ENCODE results near the gene SIRT3. TPM values are rescaled to one million over a fixed set of nuclear protein-coding genes. Genes with fewer than 3 reads are reported as not detected.

The SIRT3 gene
- total and polyA plus RNA-seq, 4 donors, result 9.9 to 17.1 (median 14.6) TPM

DNA sequence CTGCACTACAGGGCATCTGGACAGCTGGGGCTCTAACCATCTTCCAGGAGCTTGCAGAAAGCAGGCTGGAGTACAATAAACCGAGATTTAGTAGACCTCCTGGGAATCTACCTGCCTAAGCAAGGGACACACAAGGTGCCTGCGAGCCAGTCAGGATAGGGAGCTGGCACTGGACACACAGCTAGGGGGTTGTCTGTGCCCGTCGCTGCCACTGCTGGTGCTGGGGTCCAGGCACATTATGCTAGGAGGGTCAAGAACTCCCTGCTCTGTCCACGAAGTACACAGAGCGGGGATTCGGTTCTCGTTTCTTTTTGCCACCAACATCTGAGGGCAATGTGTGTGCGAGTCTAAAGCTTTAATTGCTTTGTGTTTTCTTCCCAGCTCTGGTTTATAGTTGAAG is 24.4 kb downstream of the SIRT3 start (continued):
- TF ChIP-seq, protein P1, sequence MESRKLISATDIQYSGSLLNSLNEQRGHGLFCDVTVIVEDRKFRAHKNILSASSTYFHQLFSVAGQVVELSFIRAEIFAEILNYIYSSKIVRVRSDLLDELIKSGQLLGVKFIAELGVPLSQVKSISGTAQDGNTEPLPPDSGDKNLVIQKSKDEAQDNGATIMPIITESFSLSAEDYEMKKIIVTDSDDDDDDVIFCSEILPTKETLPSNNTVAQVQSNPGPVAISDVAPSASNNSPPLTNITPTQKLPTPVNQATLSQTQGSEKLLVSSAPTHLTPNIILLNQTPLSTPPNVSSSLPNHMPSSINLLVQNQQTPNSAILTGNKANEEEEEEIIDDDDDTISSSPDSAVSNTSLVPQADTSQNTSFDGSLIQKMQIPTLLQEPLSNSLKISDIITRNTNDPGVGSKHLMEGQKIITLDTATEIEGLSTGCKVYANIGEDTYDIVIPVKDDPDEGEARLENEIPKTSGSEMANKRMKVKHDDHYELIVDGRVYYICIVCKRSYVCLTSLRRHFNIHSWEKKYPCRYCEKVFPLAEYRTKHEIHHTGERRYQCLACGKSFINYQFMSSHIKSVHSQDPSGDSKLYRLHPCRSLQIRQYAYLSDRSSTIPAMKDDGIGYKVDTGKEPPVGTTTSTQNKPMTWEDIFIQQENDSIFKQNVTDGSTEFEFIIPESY (IDR thresholded peaks at IDR 0.05), result no peak
- TF ChIP-seq, protein P2, sequence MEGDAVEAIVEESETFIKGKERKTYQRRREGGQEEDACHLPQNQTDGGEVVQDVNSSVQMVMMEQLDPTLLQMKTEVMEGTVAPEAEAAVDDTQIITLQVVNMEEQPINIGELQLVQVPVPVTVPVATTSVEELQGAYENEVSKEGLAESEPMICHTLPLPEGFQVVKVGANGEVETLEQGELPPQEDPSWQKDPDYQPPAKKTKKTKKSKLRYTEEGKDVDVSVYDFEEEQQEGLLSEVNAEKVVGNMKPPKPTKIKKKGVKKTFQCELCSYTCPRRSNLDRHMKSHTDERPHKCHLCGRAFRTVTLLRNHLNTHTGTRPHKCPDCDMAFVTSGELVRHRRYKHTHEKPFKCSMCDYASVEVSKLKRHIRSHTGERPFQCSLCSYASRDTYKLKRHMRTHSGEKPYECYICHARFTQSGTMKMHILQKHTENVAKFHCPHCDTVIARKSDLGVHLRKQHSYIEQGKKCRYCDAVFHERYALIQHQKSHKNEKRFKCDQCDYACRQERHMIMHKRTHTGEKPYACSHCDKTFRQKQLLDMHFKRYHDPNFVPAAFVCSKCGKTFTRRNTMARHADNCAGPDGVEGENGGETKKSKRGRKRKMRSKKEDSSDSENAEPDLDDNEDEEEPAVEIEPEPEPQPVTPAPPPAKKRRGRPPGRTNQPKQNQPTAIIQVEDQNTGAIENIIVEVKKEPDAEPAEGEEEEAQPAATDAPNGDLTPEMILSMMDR (IDR thresholded peaks at IDR 0.05; ENCODE audit: low read depth, low read length, missing input control), result no peak
- TF ChIP-seq TAF1 (conservative IDR thresholded peaks at IDR 0.05), result no peak

DNA sequence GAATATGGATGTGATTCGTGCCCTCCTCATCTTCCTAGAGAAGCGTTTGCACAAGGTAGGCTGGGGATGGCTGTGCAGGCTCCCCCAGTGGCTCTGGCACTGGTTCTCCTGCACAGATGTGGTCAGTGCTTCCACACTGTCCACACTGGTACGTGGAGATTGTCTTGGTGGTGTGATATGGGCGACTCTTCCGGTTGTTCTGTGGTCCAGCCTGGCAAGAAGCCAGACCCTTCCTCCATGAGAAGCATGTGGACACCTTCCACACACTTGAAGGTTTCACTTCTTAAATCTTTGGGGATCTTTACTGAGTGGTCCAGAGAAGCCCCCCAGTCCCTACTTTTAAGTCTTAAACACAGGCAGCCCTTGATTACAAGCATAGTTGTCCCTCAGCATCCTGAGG is 24.8 kb downstream of the SIRT3 start:
- no peak for DNase-seq (ENCODE audit: low spot score)
- TF ChIP-seq, protein P2 (IDR thresholded peaks at IDR 0.05; ENCODE audit: low read depth, low read length, missing input control), result no peak
- TF ChIP-seq SP1 (IDR thresholded peaks at IDR 0.05), result no peak
- no peak for TF ChIP-seq RXRA (IDR thresholded peaks at IDR 0.05)
- no peak for TF ChIP-seq JUND (IDR thresholded peaks at IDR 0.05)
- TF ChIP-seq, protein P3, sequence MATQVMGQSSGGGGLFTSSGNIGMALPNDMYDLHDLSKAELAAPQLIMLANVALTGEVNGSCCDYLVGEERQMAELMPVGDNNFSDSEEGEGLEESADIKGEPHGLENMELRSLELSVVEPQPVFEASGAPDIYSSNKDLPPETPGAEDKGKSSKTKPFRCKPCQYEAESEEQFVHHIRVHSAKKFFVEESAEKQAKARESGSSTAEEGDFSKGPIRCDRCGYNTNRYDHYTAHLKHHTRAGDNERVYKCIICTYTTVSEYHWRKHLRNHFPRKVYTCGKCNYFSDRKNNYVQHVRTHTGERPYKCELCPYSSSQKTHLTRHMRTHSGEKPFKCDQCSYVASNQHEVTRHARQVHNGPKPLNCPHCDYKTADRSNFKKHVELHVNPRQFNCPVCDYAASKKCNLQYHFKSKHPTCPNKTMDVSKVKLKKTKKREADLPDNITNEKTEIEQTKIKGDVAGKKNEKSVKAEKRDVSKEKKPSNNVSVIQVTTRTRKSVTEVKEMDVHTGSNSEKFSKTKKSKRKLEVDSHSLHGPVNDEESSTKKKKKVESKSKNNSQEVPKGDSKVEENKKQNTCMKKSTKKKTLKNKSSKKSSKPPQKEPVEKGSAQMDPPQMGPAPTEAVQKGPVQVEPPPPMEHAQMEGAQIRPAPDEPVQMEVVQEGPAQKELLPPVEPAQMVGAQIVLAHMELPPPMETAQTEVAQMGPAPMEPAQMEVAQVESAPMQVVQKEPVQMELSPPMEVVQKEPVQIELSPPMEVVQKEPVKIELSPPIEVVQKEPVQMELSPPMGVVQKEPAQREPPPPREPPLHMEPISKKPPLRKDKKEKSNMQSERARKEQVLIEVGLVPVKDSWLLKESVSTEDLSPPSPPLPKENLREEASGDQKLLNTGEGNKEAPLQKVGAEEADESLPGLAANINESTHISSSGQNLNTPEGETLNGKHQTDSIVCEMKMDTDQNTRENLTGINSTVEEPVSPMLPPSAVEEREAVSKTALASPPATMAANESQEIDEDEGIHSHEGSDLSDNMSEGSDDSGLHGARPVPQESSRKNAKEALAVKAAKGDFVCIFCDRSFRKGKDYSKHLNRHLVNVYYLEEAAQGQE (IDR thresholded peaks at IDR 0.05), result no peak
- no peak for TF ChIP-seq GABPA (IDR thresholded peaks at IDR 0.05 in 1 of 2, conservative IDR thresholded peaks at IDR 0.05 in 1 of 2)
- no peak for TF ChIP-seq NR2F2 (IDR thresholded peaks at IDR 0.05)

DNA sequence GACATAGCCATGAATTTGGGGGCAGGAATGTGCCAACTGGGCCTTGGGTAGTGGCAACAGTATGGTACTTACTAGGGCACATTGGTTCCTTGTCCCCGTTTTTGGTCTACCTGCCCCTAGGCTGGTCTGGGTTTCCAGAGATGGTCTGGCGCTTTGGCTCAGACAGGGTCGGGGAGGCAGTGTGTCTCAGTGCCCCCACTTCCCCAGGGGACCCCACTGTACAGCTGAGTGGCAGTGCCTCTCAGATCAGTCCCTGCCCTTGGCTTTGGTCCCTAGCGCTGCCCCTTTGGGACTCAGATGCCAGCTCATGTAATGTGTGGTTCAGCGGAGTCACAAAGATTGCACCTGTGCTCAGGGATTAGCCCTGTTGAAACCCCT is 25.4 kb downstream of the SIRT3 start:
- Histone ChIP-seq H3K27ac (ENCODE audit: low read depth in 1 of 2, low read length in 2 of 2) (no peak overlapping the region), H3K9ac (ENCODE audit: low read depth in 1 of 2, low read length in 2 of 2) (no peak overlapping the region), H3K4me1 (ENCODE audit: control insufficient read depth in 4 of 4, insufficient read depth in 4 of 4, low read length in 3 of 4) (peaks cover 8 to 34% (median 22%) of the 10 kb centered on the region in 4 donors), H3K9me3 (ENCODE audit: control insufficient read depth in 4 of 4, low read length in 3 of 4) (no peaks in the 10 kb centered on the region), H3K27me3 (ENCODE audit: control insufficient read depth in 4 of 4, insufficient read depth in 4 of 4, low read length in 3 of 4) (no peaks in the 10 kb centered on the region), H3K36me3 (ENCODE audit: control insufficient read depth in 4 of 4, insufficient read depth in 3 of 4, low read depth in 1 of 4, low read length in 3 of 4) (peaks cover 10 to 53% (median 44%) of the 10 kb centered on the region in 4 donors), H3K4me3 (ENCODE audit: low read depth in 1 of 3, low read length in 3 of 3) (no peak overlapping the region)
- TF ChIP-seq GABPA (IDR thresholded peaks at IDR 0.05 in 1 of 2, conservative IDR thresholded peaks at IDR 0.05 in 1 of 2), result no peak
- TF ChIP-seq, protein P2 (IDR thresholded peaks at IDR 0.05; ENCODE audit: low read depth, low read length, missing input control), result no peak
- no peak for TF ChIP-seq EGR1 (IDR thresholded peaks at IDR 0.05; ENCODE audit: low read depth in 2 of 2)
- TF ChIP-seq FOXA1 (IDR thresholded peaks at IDR 0.05), result no peak
- no peak for TF ChIP-seq HNF4A (conservative IDR thresholded peaks at IDR 0.05)
- no peak for TF ChIP-seq NR2F2 (IDR thresholded peaks at IDR 0.05)
- no peak for TF ChIP-seq FOXA2 (IDR thresholded peaks at IDR 0.05)
- no peak for DNase-seq (ENCODE audit: low spot score)
- WGBS, result 94% methylated on average over 5 of the region's 5 CpGs

More for the DNA sequence above, 24.8 kb downstream of the SIRT3 start:
- WGBS, result 77% methylated on average over 5 of the region's 5 CpGs
- Histone ChIP-seq H3K36me3 (ENCODE audit: control insufficient read depth in 4 of 4, insufficient read depth in 3 of 4, low read depth in 1 of 4, low read length in 3 of 4) (peaks cover 11 to 56% (median 48%) of the 10 kb centered on the region in 4 donors), H3K27me3 (ENCODE audit: control insufficient read depth in 4 of 4, insufficient read depth in 4 of 4, low read length in 3 of 4) (no peaks in the 10 kb centered on the region), H3K27ac (ENCODE audit: low read depth in 1 of 2, low read length in 2 of 2) (no peak overlapping the region), H3K9me3 (ENCODE audit: control insufficient read depth in 4 of 4, low read length in 3 of 4) (no peaks in the 10 kb centered on the region), H3K9ac (ENCODE audit: low read depth in 1 of 2, low read length in 2 of 2) (no peak overlapping the region), H3K4me3 (ENCODE audit: low read depth in 1 of 3, low read length in 3 of 3) (no peak overlapping the region), H3K4me1 (ENCODE audit: control insufficient read depth in 4 of 4, insufficient read depth in 4 of 4, low read length in 3 of 4) (peaks cover 5 to 29% (median 17%) of the 10 kb centered on the region in 4 donors)
